T-helper 2 cell treated with Interferon-gamma antibody and Interleukin-4, amounts not matched to agents 100 ng/mL and 5 ng/mL, for 36 hours (primary cell): ENCODE data around the gene ACTC1. TPM values are rescaled to one million over a fixed set of nuclear protein-coding genes. Genes with fewer than 3 reads are reported as not detected.
"Not testable (repeated sequence)": the region's sequence is repeated elsewhere in the genome, so short reads cannot be mapped to it uniquely, and the experiment has no call there.

Source experiments
- intact Hi-C: fragments of 100-400 bp; cut with micrococcal nuclease; formaldehyde crosslinking; loops from one replicate; pipeline ENCODE4 v1.15.1; 2023
- total RNA-seq: library from RNA; stranded (reverse); gene quantifications from 2 replicates; pipeline ENCODE4 v1.2.3, GENCODE V29; 2022

The ACTC1 gene
- not detected in 2 replicates for total RNA-seq

DNA sequence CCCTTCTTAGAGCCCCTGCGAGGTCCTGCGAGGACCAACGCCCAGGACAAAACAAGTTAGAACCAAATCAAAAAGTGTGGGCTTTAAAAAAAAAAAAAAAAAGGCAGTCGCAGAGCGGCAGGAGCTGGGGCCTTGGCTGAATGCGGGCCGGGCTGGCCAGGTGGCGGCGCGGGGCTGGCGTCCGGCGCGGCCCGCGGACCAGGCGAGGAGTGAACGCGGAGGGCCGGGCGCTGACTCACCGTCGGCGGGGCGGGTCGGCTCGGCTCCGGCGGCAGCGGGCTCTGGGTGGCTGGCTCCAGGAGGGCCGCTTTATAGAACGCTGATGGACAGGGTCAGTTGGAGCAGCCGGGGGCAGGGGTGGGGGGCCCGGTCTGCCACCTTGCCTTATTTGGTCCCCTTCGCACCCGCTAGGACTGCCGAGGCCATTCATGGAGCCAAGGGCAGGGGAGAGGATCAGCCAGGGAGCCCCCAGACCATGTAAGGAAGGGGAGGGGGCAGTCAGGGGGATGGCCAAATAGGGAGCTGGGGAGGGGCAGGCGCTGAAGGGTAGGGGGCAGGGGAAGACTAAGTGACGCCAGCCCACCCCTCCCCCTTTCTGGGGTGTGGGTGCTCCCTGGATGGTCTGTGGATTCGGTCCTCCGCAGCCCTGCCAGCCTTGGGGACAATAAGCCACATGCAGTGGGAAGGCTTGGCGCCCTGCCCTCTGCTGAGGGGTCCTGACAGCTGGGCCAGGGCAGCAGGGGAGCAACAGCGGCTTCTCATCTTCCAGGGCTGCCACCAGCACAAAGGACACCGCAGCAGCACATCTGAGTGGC is at the start of gene ACTC1:
Gene ACTC1 (minus strand): TSS at position 283 of the 815 bp plus-strand sequence. CDS start 741 bp downstream, outside the sequence.
- intact Hi-C loops: no loop called here

GRCh38 chr15:34841262-34841725 is 45.9 kb upstream of the ACTC1 start:
- intact Hi-C loops: no loop called here

DNA sequence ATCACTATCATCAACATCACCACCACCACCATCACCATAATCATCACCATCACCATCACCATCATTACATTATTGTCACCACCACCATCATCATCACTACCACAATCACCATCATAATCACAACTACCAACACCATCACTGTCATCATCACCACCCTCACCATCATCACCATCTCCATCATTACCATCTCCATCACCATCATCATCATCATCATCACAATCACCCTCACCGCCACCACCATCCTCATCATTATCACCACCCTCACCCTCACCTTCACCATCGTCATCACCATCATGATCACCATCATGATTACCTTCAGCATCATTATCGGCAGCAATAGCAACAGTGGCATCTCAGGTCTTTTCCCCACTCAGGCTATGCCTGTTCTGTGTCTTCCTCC is 42.9 kb upstream of the ACTC1 start:
- intact Hi-C loops: no loop called here

DNA sequence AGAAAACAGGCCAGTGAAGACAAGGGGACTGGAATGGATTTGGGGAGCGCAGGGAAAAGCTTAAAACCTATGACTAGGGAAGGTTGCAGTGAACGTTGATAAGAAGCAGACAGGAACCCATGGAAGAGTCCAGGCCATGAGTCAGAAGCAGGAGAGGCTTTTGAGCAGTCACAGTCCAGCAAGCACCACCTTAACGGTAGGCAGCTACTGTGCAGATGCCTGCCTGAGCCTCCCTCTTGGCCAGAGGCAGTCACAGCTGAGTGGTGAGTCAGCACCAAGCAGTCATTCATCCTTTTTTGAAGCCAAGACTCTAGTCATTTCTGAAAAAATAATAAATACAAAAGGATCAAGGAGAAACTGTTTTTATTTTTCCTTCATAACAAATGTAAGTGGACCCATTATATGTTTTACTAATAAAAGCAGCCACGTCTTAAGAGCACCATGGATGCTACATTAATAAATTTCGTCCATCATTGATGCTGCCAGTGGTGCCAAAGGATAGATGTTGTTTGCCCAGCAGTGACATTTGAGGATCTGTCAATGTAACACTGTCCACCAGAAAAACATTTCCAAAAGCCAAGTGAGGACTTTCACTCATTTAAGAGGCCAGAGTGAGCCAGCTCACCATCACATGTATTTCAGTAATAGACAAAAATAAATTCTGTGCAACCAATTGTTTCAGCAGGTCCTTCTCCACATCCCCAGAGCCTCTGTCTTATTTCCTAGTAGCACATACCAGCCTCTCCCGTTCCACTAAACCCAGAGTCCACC is 42.1 kb upstream of the ACTC1 start:
- intact Hi-C loops: no loop called here

DNA sequence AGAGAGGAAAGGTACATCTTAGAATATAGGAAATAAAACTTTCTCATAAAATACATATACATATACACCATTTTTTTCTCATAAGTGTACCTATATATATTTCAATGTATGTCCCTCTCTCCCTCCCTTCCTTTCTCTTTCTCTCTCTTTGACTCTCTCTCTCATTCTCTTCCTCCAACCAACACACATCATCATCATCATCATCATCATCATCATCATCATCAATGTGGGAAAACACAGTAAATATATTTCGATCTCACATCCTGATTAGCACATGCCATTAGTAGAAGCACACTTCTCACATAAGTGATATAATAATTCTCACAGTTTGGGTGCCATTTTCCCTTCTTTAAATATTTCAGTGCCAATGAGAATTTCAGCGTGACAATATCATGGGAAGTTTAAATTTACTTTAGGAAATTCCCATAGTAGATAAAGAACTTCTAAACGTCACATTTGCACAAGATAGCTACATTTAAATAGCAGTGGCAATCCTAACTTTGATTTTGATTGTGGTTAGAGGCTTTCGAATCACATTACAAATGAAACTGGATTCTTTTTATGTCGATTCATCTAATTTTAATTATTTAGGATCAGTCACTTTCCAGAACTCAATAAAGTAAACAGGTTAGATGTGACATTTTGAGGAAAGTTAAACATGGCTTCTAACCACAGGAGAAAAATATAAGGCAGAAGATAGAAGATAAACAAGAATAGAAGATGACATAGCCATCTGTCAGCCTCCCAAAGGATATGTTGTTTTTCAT is 33.0 kb upstream of the ACTC1 start:
- intact Hi-C loops: no loop called here

DNA sequence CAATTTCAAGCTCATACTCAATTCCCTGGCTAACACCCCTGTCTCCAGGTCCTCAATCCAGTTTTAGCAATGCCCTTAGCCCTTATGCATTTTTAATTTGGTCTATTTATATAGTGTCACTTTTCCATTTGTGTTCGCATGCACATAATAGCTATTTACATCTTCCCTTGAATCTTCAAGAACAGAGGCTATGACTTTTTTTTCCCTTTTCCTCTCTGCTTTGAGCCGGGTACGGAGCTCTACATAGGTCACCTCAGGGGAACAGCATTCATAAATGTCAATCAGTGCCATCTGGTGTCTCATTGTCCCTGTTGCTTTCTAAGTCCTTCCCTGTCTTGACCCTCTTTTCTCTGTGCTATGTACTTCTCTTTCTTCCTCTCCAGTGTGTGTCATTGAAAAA is 26.5 kb upstream of the ACTC1 start:
- intact Hi-C loops: no loop called here

DNA sequence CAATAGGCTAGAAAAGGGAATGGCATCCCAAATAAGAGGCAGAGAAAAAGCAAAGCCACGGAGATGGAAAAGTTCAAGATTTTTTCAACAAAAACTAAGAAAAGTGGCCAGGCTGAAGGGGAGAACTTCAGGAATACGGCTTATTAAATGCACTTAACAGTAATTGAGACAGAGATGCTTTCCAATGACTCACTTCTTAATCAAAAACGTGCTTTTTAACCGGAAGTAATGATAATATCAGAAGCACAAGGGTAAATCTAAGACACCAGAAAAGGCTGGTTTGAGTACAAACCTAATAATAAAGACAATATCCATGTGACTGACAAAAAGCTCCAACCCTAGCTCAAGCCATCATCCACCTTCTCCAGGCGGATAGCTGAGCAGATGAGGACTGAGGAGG is 24.8 kb upstream of the ACTC1 start:
- intact Hi-C loops: no loop called here

GRCh38 chr15:34818526-34818925 is 23.2 kb upstream of the ACTC1 start:
- intact Hi-C loops: no loop called here

GRCh38 chr15:34815836-34816235 is 20.5 kb upstream of the ACTC1 start:
- intact Hi-C loops: no loop called here

DNA sequence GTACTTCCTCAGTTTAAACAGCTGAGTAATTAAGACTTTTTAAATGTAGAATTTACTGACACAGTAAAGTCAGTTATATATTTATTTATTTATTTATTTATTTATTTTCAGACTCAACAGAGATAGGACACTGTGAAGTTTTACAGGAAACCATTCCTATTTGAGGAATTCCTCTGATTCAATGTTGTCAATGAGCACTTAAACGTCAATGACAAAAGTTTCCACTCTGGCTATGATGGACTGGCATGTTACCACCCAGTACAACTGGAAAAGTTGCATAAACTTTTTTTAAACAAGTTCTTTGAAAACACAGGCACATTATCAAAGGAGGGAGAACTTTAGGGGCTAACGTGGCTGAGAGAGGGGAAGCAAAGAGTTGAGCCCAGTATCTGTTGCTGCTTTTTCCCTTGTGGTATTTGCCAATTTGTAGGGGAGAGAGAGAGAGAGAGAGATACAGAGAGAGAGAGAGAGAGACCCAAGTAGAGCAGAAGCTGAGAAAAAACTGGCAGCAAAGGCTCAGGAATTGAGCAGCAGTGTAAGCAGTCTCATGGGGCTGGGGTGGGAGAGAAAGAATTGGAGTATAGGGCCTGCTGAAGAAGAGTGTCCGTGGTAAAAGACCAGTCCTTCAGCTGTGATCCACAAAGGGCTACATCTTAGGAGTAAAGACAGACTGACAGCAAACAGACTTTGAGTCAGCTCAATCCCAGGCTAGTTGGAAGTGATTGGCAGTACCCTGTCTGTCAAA is 18.3 kb upstream of the ACTC1 start:
- intact Hi-C loops: no loop called here

DNA sequence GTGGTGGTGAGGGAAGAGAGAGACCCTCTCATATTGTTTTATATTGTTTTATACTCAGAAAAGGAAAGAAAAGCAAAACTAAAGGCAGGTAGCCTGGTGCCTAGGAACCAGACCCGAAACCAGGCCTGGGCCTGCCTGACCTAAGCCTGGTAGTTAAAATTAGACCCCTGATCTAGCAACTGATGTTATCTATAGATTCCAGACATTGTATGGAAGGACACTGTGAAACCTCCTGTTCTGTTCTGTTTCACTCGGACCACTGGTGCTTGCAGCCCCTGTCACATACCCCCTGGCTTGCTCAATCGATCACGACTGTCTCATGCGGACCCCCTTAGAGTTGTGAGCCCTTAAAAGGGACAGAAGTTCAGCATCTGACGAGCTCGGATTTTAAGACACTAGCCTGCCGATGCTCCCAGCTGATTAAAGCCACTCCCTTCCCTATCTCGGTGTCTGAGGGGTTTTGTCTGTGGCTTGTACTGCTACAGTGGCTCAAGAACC is 17.6 kb upstream of the ACTC1 start:
- intact Hi-C loops: not testable (repeated sequence)

DNA sequence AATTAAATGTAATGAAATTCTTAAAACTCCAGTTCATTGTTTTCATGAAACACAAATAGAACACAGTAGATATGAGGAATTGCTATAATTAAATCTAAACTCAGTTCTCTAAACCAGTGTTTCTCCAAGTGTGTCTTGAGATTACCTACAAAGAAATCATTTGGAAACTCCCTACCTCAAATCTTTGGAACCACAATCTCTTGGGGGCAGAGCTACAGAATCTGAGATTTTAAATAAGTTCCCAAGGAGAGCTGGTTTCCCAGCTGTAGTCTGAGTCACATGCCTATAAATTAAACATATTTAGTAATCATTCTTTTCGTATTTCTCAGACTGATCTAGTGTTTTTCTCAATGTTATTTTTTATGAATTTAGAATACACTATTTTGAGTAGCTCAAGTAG is 17.0 kb upstream of the ACTC1 start:
- intact Hi-C loops: no loop called here

DNA sequence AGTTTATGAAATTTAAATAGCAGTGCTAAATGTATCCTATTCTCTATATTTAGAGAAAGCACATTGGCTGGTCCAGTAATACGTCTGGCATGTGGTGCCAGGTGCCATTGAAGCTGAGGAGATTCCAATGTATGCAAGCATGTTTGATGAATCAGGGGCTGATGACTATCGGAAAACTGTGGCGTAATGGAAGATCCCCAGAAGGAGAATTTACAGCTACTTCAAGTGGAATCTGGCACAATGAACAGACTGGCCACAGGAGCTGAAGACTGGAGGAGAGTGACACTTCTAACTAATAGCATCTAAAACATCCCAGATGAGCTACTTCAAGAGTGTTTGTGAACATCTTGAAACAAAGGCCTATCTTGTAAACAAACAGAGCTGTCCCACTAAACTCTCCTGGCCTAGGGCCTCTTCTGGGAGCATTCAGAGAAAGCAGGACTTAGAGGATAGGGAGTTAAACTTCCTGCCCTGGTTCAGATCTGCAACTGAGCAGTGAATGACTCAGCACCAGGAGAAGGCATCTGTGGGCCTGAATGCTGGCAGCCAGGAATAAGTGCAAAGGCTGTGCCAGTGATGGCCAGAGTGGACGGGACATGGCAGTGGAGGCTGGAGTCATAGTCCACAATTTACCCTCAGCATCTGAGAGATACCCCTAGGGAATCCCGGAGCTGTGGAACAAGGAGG is 15.2 kb upstream of the ACTC1 start:
- intact Hi-C loops: no loop called here

GRCh38 chr15:34809186-34809585 is 13.8 kb upstream of the ACTC1 start:
- intact Hi-C loops: no loop called here

- intact Hi-C loops: no loop called here
Observed at GRCh38 chr15:34808016-34808415, 12.7 kb upstream of the ACTC1 start.

DNA sequence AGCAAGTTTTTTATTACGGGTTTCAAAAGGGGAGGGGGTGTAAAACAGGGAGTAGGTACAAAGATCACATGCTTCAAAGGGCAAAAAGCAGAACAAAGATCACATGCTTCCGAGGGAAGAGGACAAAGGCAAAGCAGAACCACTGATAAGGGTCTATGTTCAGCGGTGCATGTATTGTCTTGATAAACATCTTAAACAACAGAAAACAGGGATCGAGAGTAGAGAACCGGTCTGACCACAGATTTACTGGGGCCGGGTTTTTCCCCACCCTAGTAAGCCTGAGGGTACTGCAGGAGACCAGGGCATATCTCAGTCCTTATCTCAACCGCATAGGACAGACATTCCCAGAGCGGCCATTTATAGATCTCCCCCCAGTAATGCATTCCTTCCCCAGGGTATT is 11.9 kb upstream of the ACTC1 start:
- intact Hi-C loops: not testable (repeated sequence)

GRCh38 chr15:34804776-34805175 is 9.4 kb upstream of the ACTC1 start:
- intact Hi-C loops: no loop called here

DNA sequence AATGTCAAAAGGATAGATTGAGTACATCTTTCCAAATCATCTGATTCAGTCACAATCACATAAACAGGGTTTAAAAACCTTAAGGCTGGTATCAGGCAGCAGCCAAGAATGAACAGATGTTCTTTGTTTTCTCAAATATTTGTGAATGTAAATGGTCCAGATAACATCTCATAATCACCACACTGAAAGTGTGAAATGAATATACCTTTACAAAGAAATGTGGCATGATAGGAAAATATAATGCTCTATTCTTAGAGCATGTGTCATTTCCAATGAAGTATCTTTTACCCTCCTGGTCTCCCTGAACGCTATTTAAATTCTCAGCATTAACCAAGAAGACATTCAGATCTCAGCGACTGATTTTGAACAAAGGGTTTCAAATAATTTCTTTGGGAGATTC is 8.8 kb upstream of the ACTC1 start:
- intact Hi-C loops: no loop called here

DNA sequence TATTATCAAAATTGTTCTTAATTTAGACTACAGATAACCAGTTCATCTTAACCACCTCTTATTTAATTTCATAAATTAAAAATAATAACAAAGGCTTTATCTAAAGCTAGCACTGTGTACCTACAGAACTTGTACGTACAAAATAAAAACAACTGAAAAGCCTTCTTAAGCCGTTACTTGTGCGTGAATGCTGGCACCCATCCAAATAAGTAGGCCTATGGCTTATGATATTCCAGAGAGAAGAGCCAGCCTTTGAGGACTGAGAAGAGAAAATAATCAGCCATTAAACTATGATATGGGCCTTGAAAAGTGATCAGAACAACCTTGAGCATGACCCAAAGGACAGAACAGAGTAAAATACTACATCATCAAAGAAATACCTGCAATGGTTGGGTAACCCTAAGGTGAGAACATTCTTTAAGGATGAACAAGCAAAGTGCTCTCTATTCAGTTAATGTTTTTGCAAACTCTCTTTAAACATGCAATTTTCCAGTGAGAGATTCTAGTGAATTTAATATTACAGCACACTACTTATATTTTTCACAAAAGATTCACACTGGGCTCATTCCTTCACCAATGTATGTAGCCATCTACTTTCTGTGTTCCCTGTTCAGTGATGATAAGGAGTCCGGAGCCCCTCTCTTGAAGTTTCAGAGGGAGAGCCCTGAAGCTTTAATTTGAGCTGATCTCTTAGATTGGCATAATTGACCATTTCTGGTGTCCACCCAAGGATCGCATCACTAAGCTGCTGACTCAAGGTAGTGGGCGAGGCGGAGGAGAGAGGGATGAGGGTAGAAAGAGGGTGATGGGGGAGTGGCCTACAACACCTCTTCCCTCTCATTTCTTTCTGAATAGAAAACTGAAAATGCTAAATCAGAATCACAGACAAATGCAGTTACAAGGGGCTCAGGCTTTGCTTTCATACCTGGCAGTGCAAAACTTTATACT is 7.7 kb upstream of the ACTC1 start:
- intact Hi-C loops: no loop called here
